AML-193 (cell line): ENCODE measurements around the gene ARL2BP.
"Not testable (repeated sequence)": the region's sequence is repeated elsewhere in the genome, so short reads cannot be mapped to it uniquely, and the experiment has no call there.

ENCODE experiments used
- DNase-seq, 2 experiments: peaks; one replicate each; lab custom pipeline; 2025; lab: John Stamatoyannopoulos, UW

The ARL2BP gene

GRCh38 chr16:57263541-57264351 lies 18.7 kb downstream of the ARL2BP start:
- no peak for DNase-seq

GRCh38 chr16:57264381-57264780 lies 19.3 kb downstream of the ARL2BP start:
- DNase-seq = no peak

GRCh38 chr16:57264950-57265371 lies 19.9 kb downstream of the ARL2BP start:
- no peak for DNase-seq

GRCh38 chr16:57265850-57266530 lies 20.9 kb downstream of the ARL2BP start:
- DNase-seq = no peak

GRCh38 chr16:57266531-57267260 lies 21.6 kb downstream of the ARL2BP start:
- no peak for DNase-seq

- DNase-seq = not testable (repeated sequence)
These were observed 22.3 kb downstream of the ARL2BP start for GRCh38 chr16:57267343-57267742.

- DNase-seq = no peak
These were observed 24.0 kb downstream of the ARL2BP start for GRCh38 chr16:57268804-57269800.

- DNase-seq = no peak
These were observed 25.4 kb downstream of the ARL2BP start for GRCh38 chr16:57270221-57271062.

GRCh38 chr16:57271063-57271345 lies 25.9 kb downstream of the ARL2BP start:
- no peak for DNase-seq

- no peak for DNase-seq
These were observed 26.9 kb downstream of the ARL2BP start for GRCh38 chr16:57271867-57272495.

GRCh38 chr16:57273359-57273758 lies 28.3 kb downstream of the ARL2BP start:
- no peak for DNase-seq

GRCh38 chr16:57273826-57274225 lies 28.8 kb downstream of the ARL2BP start:
- no peak for DNase-seq

GRCh38 chr16:57275946-57276345 lies 30.9 kb downstream of the ARL2BP start:
- not testable (repeated sequence) for DNase-seq

GRCh38 chr16:57276596-57276995 lies 31.5 kb downstream of the ARL2BP start:
- no peak for DNase-seq

GRCh38 chr16:57277586-57277985 lies 32.5 kb downstream of the ARL2BP start:
- no peak for DNase-seq

GRCh38 chr16:57278494-57278893 lies 33.4 kb downstream of the ARL2BP start:
- DNase-seq = no peak

GRCh38 chr16:57279780-57280638 lies 35.0 kb downstream of the ARL2BP start:
- DNase-seq = no peak

- no peak for DNase-seq
These were observed 36.7 kb downstream of the ARL2BP start for GRCh38 chr16:57281791-57282190.

GRCh38 chr16:57282510-57283213 lies 37.6 kb downstream of the ARL2BP start:
- DNase-seq = no peak
